EH (cell line): ENCODE results near the gene CSF3.

ENCODE experiments used
- DNase-seq: peaks from one replicate; pipeline ENCODE4 v3.0.0-alpha.2; 2015; ENCODE audit warnings: low read depth

The CSF3 gene

GRCh38 chr17:40024901-40025300, 9.7 kb downstream of the CSF3 start:
- peak; percentile 75 for DNase-seq

GRCh38 chr17:40025559-40025958, 10.3 kb downstream of the CSF3 start:
- DNase-seq: no peak

GRCh38 chr17:40025991-40026815, 11.0 kb downstream of the CSF3 start:
- DNase-seq: peak; percentile 35

- peak; percentile 84 for DNase-seq
These were observed 11.8 kb downstream of the CSF3 start for GRCh38 chr17:40026816-40027613.

DNA sequence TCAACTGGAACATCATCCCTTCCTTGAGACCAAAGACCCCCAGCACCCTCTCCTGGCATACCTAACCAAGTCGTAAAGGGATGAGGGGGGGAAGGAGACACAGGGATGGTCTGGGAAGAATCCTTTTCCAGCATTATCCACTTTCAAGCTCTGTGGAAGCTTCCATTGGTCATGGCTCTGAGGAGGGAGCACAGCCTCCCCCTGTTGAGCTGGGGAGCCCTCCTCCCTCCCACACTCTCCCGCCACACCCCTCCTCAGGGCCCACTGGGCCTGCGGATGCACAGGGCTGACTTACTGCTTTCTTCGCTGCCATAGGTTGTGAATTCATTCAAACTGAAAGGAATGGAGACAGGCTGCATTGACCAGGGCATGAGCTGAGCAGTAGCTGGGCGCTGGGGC, 12.4 kb downstream of the CSF3 start:
- no peak for DNase-seq

DNA sequence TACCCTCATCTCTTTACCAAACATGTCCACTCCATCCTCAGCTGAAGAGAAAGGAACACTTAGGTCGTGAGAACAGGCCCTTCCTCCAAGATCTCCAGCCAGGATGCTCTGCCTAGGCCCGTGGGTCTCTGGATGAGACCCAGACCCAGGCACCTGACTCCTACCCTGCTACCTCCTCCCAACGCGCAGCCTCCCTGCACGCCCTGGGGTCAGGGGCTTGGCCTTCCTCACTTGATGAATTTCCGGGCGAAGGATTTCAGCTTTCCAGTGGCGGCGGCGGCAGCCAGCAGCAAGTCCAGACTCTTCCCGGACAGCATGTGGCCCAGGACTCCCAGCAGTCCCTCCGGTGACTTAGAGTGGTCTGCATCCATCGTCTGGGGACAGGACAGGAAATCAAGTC, 13.4 kb downstream of the CSF3 start:
- no peak for DNase-seq

DNA sequence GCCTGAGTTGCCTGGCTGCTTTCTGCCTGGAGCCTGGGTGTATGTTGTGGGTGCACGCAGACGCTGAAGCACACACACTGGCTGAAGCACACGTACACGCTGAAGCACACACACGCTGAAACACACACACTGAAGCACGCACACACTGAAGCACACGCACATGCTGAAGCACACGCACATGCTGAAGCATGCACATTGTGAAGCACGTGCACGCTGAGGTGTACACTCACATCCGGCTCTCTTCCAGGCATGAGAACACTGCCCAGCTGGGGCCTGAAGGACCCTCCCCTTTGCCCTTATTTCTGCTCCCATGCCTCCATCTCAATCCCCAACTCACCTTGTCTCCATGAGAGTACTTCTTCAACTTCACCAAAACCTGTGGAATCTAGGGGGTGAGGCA, 16.5 kb downstream of the CSF3 start:
- DNase-seq: no peak

DNA sequence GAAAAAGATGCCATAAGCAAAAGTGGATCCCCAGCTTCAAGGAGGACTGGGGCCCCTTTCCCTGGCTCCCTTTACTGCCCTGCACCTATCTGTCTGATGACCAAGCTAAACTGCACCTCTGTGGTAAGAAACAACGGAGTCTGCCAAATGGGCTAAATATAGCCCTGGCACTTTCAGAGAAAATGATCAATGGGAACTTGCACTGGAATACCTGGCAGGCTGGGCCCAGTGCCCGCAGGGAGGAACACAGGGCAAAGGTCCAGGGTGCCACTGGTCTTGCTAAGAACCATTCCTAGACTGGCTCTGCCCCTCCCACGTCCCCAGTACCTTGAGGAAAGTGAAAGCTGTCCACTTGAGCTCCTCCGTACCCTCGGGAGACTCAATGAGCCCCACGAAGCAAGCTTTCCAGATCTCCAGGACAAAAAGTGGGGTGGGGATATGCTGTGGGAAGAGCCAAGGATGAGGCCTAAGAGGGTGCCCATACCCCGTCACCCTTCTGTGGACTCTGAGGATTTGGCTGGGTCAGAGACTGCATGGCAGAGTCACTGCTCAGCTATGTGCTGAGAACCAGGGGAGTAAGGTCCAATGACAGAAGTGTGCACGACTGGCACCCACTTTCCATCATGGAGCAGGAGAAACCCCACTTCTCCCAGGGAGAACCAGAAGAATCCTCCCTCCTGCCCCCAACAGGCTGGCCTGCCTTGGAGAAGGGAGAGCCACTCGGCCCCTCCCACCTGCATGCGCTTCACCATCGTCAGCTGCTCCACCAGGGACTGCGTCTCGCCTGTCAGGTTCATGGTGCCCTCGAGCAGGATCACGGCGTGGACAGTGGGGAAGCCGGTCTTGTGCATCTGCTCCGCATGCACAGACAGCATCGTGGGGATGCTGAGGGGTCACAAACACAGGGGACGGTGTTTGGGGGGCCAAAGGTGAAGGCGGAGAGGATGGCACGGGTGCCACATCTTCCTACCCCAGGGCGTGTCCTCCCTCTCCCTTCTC, 17.4 kb downstream of the CSF3 start:
- DNase-seq: no peak

DNA sequence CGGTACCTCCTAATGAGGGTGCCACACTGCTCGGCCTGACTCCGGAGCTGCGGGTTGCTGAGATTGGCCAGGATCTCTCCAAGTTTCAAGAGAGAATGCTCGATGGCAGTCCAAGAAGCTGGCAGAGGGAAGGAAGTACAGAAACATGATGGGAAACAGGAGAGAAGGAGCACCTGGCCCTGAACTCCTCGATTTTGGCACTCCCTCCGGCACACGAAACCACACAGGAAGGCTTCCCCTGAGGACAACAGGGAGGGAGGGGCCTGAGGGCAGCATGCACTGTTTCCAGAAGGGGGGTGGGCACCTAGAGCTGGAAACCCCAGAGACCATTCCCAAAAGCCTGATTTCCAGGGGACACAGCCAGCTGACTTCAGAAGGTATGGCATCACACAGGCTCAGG, 18.1 kb downstream of the CSF3 start:
- no peak for DNase-seq

GRCh38 chr17:40034426-40035161, 19.4 kb downstream of the CSF3 start:
- no peak for DNase-seq

DNA sequence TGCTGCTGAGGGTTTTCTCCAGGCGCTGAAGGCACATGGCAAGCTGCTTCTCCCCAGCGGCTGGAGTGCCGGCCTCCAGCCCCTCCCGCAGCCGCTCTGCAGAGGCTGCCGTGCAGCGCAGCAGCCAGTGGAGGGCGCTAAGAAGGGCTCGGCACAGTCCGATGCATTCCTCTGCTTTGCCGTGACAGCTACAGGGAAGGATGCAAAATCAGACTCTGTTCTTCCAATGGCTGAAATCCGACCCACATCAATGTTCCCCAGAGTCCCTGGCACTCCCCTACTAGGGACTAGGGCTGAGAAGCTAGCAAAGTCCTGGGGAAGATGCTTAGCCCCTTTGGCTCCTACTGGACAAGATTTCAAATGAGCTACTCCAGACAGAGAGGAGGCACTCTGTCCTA, 19.9 kb downstream of the CSF3 start:
- DNase-seq: peak; percentile 46

DNA sequence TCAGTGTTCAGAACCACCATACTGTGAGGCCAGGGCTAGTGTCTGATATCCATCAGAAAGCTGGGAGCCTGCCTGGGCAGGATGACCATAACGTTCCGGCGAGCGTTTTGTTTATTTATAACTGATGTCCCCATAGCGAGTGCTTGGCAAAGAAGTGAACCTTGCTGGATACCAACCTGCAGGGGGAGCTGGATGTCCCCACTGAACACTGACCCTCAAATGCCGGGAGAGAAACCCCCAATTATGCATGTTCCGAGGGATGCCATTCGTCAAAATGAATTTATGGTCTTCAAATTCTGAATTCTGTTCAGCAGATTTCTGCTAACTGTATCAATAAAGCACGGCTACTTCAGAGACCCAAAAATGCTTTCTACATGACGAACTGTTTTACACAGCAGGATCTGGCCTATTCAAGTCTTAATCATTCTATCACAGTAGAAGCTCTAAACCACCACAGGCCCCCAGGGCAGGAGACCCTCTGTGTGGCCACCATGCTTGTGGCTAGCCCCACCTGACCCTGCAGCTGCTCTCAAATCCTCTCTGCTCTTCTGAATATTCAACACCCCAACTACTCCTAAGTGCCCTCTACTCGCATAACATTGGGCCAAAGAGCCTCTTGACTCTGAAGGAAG, 23.8 kb downstream of the CSF3 start:
- DNase-seq: peak; percentile 91

GRCh38 chr17:40041196-40041595, 26.0 kb downstream of the CSF3 start:
- DNase-seq: no peak

- no peak for DNase-seq
These were observed 41.3 kb downstream of the CSF3 start for GRCh38 chr17:40056379-40057015.

- peak; percentile 49 for DNase-seq
These were observed 43.0 kb downstream of the CSF3 start for GRCh38 chr17:40058186-40058784.

DNA sequence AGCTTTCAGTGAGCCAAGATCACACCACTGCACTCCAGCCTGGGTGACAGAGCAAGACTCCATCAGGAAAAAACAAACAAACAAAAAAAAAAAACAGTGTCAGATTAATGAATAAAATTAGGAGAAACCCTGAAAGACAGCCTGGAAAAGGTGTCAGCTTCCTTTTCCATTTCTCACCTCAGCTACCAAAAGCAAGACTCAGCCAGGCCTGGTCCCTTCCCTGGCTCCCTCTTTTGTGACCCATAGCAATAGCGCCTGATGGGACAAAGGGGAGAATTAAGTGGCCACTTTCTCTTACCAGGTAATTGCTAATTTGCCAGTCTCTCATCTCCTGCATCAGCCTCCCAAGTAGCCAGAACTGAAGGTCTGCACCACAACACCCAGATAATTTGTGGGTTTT, 43.6 kb downstream of the CSF3 start:
- DNase-seq: no peak

GRCh38 chr17:40059729-40060475, 44.7 kb downstream of the CSF3 start:
- no peak for DNase-seq

DNA sequence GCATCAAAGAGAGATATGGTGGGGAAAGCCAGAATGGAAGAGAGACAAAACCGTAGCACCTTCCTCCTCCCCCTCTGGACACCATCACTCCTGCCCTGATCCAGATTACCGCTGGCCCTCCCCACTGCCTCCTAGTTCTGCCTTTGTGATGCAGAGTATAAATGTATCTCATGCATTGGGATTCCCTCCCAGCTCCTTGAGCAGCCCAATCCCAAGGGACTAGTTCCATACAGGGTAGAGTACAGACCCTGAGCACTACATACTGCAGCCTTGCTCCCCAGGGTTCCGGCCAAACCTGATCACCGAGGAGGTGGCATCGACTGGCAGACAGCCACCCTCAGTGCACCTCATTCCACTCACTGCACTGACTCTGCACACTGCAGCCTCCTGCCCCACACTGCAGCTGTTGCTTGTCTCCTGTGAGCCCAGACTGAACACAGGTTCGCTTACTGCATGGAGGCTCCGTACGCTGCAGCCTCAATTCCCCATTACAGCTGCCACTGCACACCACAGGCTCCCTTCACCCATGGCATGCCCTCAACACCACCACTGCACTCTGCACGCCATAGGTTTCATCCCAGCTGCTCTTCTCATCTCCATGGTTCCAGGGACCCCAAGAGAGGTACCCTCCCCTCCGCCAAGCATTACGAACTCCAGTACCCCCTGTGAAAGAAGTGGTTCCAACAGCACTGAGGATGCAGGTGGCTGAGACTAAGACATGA, 45.8 kb downstream of the CSF3 start:
- DNase-seq: no peak

DNA sequence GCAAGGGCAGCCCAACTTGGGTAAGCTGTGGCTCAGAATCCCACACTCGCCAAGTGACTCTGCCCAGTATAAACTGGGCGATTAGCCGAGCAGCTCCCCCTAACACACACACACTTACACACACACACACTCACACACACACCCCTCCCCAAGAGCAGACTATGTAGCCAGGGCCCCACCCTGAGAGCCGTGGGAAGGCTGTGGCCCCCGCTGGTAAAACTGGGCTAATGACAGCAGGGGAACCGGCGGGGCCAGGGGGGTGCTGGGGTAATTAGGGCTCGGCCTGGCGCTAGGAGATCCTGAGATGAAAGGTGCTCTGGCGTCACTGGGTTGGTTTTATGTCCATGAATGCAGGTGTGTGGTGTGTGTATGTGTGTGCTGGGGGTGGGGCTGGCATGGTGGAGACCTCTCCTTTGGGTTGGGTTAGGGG, 46.4 kb downstream of the CSF3 start:
- DNase-seq: no peak
